GM23248 (cell line): ENCODE data around the gene ACAP3. TPM values are rescaled to one million over a fixed set of nuclear protein-coding genes. Genes with fewer than 3 reads are reported as not detected.

Experiments
- DNase-seq: peaks from one replicate; pipeline ENCODE4 v3.0.0-alpha.2; 2015
- H2AFZ ChIP-seq: fragments of 200-600 bp; sonication (generic); 2 replicates; pipeline ENCODE4 v1.6.1; 2016; ENCODE audit warnings: antibody characterized with exemption
- H3F3A ChIP-seq: fragments of 200-600 bp; sonication (generic); 2 replicates; pipeline ENCODE4 v1.6.1; 2016; ENCODE audit warnings: mild to moderate bottlenecking, antibody characterized with exemption, mixed run types; ENCODE audit not compliant: insufficient read depth
- H3K27ac ChIP-seq: fragments of 200-600 bp; sonication (generic); 2 replicates; pipeline ENCODE4 v1.5.1; 2016; ENCODE audit warnings: mild to moderate bottlenecking
- H3K27me3 ChIP-seq: fragments of 200-600 bp; sonication (generic); replicated peaks from 2 replicates; pipeline ENCODE4 v1.6.1; 2016; ENCODE audit warnings: mild to moderate bottlenecking; ENCODE audit not compliant: insufficient read depth
- H3K36me3 ChIP-seq: fragments of 200-600 bp; sonication (generic); 2 replicates; pipeline ENCODE4 v1.6.1; 2016; ENCODE audit warnings: low read depth, mild to moderate bottlenecking
- H3K4me1 ChIP-seq: fragments of 200-600 bp; sonication (generic); 2 replicates; pipeline ENCODE4 v1.6.1; 2016; ENCODE audit warnings: mild to moderate bottlenecking; ENCODE audit not compliant: insufficient read depth
- H3K4me2 ChIP-seq: fragments of 200-600 bp; sonication (generic); one replicate; pipeline ENCODE4 v1.6.1; 2016; ENCODE audit warnings: mild to moderate bottlenecking; ENCODE audit not compliant: unreplicated experiment
- H3K4me3 ChIP-seq: fragments of 200-600 bp; sonication (generic); 2 replicates; pipeline ENCODE4 v1.5.1; 2016; ENCODE audit warnings: mild to moderate bottlenecking
- H3K79me2 ChIP-seq: fragments of 200-600 bp; sonication (generic); 2 replicates; pipeline ENCODE4 v1.6.1; 2016; ENCODE audit warnings: mild to moderate bottlenecking; ENCODE audit not compliant: insufficient read depth
- H3K9ac ChIP-seq: fragments of 200-600 bp; sonication (generic); 2 replicates; pipeline ENCODE4 v1.6.1; 2016; ENCODE audit warnings: mild to moderate bottlenecking
- H3K9me2 ChIP-seq: fragments of 200-600 bp; sonication (generic); 2 replicates; pipeline ENCODE4 v1.6.1; 2016; ENCODE audit warnings: mixed run types, mild to moderate bottlenecking, moderate library complexity; ENCODE audit not compliant: insufficient read depth
- H3K9me3 ChIP-seq: fragments of 200-600 bp; sonication (generic); one replicate; pipeline ENCODE4 v1.6.1; 2017; ENCODE audit warnings: low read depth
- H4K20me1 ChIP-seq: fragments of 200-600 bp; sonication (generic); 2 replicates; pipeline ENCODE4 v1.6.0; 2016; ENCODE audit not compliant: insufficient read depth
- EZH2 ChIP-seq: fragments of 200-600 bp; sonication (generic); IDR thresholded peaks from 2 replicates; pipeline ENCODE4 v1.6.1; 2018; ENCODE audit warnings: antibody characterized with exemption, mild to moderate bottlenecking; ENCODE audit not compliant: insufficient read depth, poor library complexity, severe bottlenecking
- EZH2phosphoT487 ChIP-seq: fragments of 200-600 bp; sonication (generic); IDR thresholded peaks from 2 replicates; pipeline ENCODE4 v1.6.1; 2018; ENCODE audit warnings: antibody characterized with exemption, moderate library complexity, mild to moderate bottlenecking, low read depth; ENCODE audit not compliant: insufficient read depth
- WGBS, 2 experiments: methylation state at CpG; one replicate each; pipeline ENCODE4 v1.1.6; 2015 to 2017; ENCODE audit warnings: low lambda C conversion rate in 2 of 2, low coverage in 1 of 2; ENCODE audit errors: missing lambda C conversion rate in 2 of 2; 5-methylcytosine and 5-hydroxymethylcytosine counted together
- in situ Hi-C: fragments of 300-500 bp; cut with MboI; formaldehyde crosslinking; loops from 2 replicates; pipeline ENCODE4 v1.15.0; 2020
- polyA plus RNA-seq: library from polyadenylated mRNA; unstranded; fragments of >200 nt; fragmentation: Nextera tagmentation; extraction: Ambion mirVana; gene quantifications from 2 replicates; pipeline ENCODE4 v1.2.1, GENCODE V29; 2016
- total RNA-seq: library from RNA; depleted of rRNA; stranded (reverse); fragments of >200 nt; shearing (Covaris generic); gene quantifications from 2 replicates; pipeline ENCODE4 v1.2.3, GENCODE V29; 2014

ACAP3 gene
- total and polyA plus RNA-seq, 2 experiments from 2014 or later, result 11.8 to 68.0 TPM

DNA sequence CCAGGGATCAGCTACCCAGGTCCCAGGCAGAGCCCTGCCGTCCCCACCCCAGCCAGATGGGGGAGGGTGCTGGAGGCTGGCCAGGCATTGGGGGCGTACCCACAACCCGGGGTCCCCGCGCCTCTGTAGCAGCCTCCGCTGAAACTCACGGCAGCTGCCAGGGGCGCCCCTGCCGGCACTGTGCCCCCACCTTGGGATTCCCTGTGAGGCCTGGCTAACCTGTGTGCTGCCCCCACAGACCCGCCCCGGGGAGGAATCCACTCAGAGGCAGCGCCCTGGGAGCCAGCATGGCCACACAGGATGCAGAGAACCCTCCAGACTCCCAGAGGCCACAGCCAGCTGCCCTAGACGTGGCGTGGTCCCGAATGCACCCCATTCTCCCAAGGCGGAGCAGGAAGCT lies 37.7 kb upstream of the ACAP3 start:
- peak overlapping the region; percentile 47 for H3K9ac ChIP-seq
- in situ Hi-C loops, result no loop called here
- no peak overlapping the region for H3K4me3 ChIP-seq
- H3K4me2 ChIP-seq, result no peak overlapping the region
- no peaks in the 10 kb centered on the region; the same call in 1 of the 2 replicates for H3K36me3 ChIP-seq
- DNase-seq, result no peak
- peaks cover 23% of the 10 kb centered on the region for H3K4me1 ChIP-seq
- WGBS, 2 experiments, result 75 to 82% methylated on average over 8 to 16 of the region's 16 CpGs
- H3K27me3 ChIP-seq, result no peaks in the 10 kb centered on the region
- no peaks in the 10 kb centered on the region for H3F3A ChIP-seq
- peak overlapping the region; percentile 41; the same call in 1 of the 2 replicates for H3K27ac ChIP-seq
- TF ChIP-seq EZH2 (no peak), EZH2phosphoT487 (no peak)
- peaks cover 79% of the 10 kb centered on the region for H3K79me2 ChIP-seq
- H2AFZ ChIP-seq, result no peak overlapping the region
- no peaks in the 10 kb centered on the region for H4K20me1 ChIP-seq
- H3K9me2 ChIP-seq, result no peaks in the 10 kb centered on the region
- no peaks in the 10 kb centered on the region for H3K9me3 ChIP-seq

DNA sequence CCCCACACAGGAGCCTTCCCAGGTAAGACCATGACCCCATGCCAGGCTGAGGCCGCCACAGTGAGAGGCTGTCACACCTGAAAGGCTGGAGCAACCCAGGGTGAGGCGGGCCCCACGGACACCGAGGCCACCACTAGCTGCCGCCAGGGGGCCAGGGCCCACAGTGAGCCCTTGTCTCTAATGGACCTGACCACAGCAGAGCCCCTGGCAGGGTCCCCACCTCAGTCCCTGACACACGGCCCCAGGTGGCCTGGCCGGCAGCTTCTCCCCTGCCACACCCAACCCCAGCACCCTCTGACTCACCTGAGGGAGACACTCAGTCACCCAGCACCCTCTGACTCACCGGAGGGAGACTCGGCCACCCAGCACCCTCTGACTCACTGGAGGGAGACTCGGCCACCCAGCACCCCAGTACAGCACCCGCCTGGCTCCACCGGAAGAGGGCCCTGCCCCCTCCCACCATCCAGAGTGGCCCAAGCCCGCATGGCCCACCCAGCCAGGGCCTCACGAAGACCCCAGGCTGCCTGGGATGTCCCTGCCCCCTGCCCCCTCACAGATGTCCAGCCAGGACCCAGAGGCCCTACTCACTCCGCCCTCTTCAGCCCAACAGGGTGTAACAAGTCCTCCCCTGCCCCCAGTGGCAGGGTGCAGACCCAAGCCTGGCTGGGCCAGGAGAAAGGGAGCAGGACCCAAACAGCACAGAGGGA lies 37.1 kb upstream of the ACAP3 start:
- H3K4me2 ChIP-seq, result peak overlapping the region; percentile 61

DNA sequence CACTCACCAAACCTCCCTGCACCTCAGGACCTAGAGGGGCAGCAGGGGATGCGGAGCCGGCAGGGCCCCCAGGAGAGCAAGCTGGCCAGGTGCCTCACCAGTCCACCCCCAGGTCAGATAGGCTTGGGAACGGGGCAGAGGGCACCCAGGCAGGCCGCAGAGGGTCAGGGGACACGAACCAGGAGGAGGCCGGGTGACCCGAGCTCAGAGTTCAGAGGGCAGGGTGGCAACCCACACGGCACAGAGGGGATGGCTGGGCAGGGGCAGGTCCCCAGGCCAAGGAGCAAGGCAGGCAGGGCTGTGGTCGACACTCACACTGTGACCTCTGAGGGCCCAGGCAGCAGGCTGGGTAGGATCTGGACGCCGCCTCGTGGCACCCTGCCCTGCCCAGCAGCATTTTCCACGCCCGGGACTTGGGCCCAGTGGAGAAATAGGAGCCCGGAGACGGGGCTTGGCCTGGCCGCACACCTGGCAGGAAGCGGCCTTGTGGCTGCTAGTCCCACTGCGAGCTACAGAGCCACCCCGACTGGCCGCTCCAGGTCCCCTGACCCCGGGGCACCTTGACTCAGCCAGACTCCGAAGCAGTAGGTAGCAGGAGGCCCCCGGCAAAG lies 36.2 kb upstream of the ACAP3 start:
- no peaks in the 10 kb centered on the region; the same call in 1 of the 2 replicates for H3K36me3 ChIP-seq
- WGBS, 2 experiments, result 85 to 89% methylated on average over 23 to 24 of the region's 24 CpGs
- H3K27ac ChIP-seq, result no peak overlapping the region; the same call in 1 of the 2 replicates
- no peaks in the 10 kb centered on the region for H3K9me3 ChIP-seq
- H3K79me2 ChIP-seq, result peaks cover 79% of the 10 kb centered on the region
- H3K4me3 ChIP-seq, result no peak overlapping the region
- in situ Hi-C loops, result no loop called here
- H3K9ac ChIP-seq, result no peak overlapping the region
- no peak for DNase-seq
- H3K4me2 ChIP-seq, result no peak overlapping the region
- H3K27me3 ChIP-seq, result no peaks in the 10 kb centered on the region
- TF ChIP-seq EZH2phosphoT487 (no peak), EZH2 (no peak)
- peaks cover 23% of the 10 kb centered on the region for H3K4me1 ChIP-seq
- H4K20me1 ChIP-seq, result no peaks in the 10 kb centered on the region
- H2AFZ ChIP-seq, result no peak overlapping the region
- H3F3A ChIP-seq, result no peaks in the 10 kb centered on the region
- H3K9me2 ChIP-seq, result no peaks in the 10 kb centered on the region

More for the DNA sequence above, 37.1 kb upstream of the ACAP3 start:
- Histone ChIP-seq H3K4me3 (peak overlapping the region; percentile 42; the same call in 1 of the 2 replicates), H3K9me2 (no peaks in the 10 kb centered on the region), H3K27me3 (no peaks in the 10 kb centered on the region), H3K4me1 (peaks cover 23% of the 10 kb centered on the region), H3F3A (no peaks in the 10 kb centered on the region), H3K27ac (peak overlapping the region; percentile 41), H3K9ac (peak overlapping the region; percentile 47), H3K79me2 (peaks cover 79% of the 10 kb centered on the region), H2AFZ (no peak overlapping the region), H3K9me3 (no peaks in the 10 kb centered on the region), H3K36me3 (no peaks in the 10 kb centered on the region; the same call in 1 of the 2 replicates), H4K20me1 (no peaks in the 10 kb centered on the region)
- DNase-seq, result peak; percentile 93
- TF ChIP-seq EZH2phosphoT487 (no peak), EZH2 (no peak)
- in situ Hi-C loops, result no loop called here
- WGBS, 2 experiments, result 41 to 64% methylated on average over 10 to 13 of the region's 15 CpGs

DNA sequence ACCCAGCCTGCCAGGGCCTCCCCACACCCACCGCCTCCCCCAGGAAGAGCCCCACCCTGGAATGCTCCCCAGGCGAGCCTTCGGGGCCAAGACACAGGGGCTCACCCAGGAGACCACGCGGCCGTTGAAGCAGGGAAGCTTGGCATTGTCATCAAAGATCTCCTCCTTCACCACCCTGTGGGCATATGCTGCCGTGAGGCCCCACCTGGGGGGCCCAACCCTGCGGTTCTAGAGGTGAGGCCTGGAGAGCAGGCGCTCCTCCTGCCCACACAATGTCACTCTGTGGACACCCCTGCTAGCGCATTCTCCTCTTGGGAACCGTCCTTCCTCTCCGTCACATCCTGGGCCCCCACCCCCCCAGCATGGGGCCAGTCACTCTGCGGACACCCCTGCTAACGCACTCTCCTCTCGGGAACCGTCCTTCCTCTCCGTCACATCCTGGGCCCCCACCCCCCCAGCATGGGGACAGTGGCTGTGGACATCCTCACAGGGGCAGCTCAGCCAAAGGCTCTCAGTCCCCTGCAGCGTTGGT lies 34.9 kb upstream of the ACAP3 start:
- TF ChIP-seq EZH2phosphoT487 (no peak), EZH2 (no peak)
- Histone ChIP-seq H3K79me2 (peaks cover 67% of the 10 kb centered on the region), H3K9ac (no peak overlapping the region), H3K4me1 (peaks cover 23% of the 10 kb centered on the region), H3K9me3 (no peaks in the 10 kb centered on the region), H3K36me3 (no peaks in the 10 kb centered on the region; the same call in 1 of the 2 replicates), H2AFZ (no peak overlapping the region), H3K27ac (no peak overlapping the region), H3K4me2 (no peak overlapping the region), H3K27me3 (no peaks in the 10 kb centered on the region), H3K4me3 (no peak overlapping the region), H3K9me2 (no peaks in the 10 kb centered on the region), H4K20me1 (no peaks in the 10 kb centered on the region), H3F3A (no peaks in the 10 kb centered on the region)
- DNase-seq, result no peak
- in situ Hi-C loops, result no loop called here
- WGBS, 2 experiments, result 84 to 89% methylated on average over 9 to 18 of the region's 18 CpGs
